Activated gamma-delta T cell (primary cell): ENCODE data around the gene PRAMEF7.
"Not testable (repeated sequence)": the region's sequence is repeated elsewhere in the genome, so short reads cannot be mapped to it uniquely, and the experiment has no call there.

Experiments used
- DNase-seq: peaks from one replicate; lab custom pipeline; 2025; lab: John Stamatoyannopoulos, UW
- total RNA-seq, 2 donors: gene quantifications; one replicate each; lab custom pipeline; 2026; lab: John Stamatoyannopoulos, UW

The PRAMEF7 gene
- 0 reads per million in 2 donors for total RNA-seq

DNA sequence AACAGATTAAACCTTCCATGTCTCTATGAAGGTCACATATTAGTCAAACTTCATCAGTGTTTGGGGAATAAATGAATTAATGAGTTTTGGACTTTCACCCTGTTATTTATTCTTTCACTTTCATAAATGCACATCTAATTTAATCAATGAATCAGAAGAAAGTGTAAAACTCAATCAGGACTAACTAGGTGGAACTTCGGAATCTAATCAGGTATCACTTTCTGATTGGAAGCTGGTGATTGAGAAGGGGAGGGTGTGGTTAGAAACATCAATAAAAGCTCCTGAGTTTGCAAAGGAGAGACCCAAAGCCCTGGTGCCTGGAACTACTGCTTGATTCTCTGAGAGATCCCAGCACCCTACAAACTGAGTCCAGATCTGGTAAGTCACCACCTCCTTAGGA is at the start of gene PRAMEF7:
TSS of gene PRAMEF7 (plus strand) at position 301 of the 400 bp plus-strand sequence. CDS start 1,083 bp downstream, outside the sequence.
- DNase-seq: not testable (repeated sequence)

DNA sequence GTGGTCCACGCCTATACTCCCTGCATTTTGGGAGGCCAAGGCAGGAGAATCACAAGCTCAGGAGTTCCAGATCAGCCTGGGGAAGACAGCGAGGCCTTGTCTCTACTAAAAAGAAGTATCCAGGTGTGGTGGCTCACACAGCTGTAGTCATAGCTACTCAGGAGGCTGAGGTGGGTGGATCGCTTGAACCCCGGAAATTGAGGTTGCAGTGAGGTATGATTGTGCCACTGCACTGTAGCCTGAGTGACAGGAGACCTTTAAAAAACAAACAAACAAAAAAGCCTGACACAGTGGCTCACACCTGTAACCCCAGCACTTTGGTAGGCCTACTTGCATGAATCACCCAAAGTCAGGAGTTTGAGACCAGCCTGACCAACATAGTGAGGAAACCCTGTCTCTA is 38.0 kb upstream of the PRAMEF7 start:
- DNase-seq: not testable (repeated sequence)

GRCh38 chr1:12886101-12886500 is 30.3 kb upstream of the PRAMEF7 start, which contains the start of gene PRAMEF4:
PRAMEF4 (minus strand) TSS chr1:12886201; CDS start chr1:12883394, 2,807 bp downstream.
- DNase-seq: not testable (repeated sequence)

- DNase-seq: not testable (repeated sequence)
These were observed 18.2 kb upstream of the PRAMEF7 start, which contains the start of gene PRAMEF10 for GRCh38 chr1:12898170-12898569. PRAMEF10 (minus strand) TSS chr1:12898270; CDS start chr1:12895847, 2,423 bp downstream.

DNA sequence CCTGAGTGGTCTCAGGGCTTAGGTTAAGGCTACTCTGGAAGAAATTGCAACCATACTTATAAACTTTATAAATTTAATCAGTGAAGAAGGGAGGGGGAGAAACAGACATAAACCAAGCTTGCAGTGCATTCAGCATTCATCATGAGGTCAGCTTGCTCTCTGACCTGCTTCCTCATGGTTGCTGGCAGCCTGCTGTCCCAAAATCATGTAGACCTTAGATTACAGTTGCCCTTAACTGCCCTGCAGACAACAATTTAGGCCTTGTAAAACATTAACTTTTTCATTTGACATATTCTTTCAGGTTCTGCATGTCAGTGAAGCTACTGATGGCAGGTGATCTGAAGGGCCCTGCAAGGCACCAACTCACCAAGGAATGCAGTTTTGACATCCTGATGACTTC is 17.2 kb upstream of the PRAMEF7 start:
- DNase-seq: not testable (repeated sequence)

DNA sequence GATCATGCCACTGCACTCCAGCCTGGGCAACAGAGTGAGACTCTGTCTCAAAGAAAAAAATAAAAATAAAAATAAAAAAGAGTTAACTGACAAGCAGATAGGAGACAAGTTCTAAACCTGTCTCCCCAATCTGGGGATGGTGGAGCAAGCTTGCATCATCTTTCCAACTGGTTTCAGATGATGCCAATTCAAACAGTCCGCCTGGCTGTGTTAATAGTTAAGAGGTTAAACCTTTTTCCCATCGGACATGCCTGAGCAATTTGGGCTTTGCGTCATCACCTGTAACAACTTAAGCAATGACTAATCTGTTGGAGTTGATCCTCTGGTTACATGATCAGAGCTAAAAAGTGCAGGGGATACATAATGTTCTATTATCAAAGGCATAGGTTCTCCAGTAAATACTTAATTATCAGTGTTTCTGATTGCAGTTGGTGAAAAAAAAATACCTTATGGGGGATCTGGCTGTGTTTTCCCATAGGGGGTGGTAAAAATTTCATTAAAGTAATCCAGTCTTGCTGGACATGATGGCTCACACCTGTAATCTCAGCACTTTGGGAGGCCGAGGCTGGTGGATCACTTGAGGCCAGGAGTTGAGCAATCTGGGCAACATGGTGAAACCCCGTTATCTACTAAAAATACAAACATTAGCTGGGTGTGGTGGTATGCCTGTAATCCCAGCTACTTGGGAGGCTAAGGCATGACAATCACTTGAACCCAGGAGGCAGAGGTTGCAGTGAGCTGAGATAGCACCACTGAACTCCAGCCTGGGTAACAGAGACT is 12.4 kb upstream of the PRAMEF7 start:
- DNase-seq: not testable (repeated sequence)

DNA sequence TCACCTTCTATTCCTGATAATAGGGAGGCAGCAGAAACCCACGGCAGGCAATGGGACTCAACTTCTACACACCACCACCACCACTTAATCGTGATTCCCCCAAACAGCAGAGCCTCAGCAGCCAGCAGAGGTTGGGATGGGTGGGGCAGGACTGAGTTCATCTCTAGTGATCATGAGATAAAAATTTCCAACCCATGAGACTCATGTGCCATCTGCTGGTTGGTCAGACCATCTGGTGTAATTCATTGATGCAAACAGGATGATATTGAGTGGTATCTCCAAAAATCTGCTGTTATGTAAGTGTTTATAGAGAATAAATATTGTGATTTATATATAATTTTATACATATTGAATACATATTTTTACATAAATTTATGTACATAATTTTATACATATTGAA is 5.3 kb downstream of the PRAMEF7 start:
- not testable (repeated sequence) for DNase-seq

DNA sequence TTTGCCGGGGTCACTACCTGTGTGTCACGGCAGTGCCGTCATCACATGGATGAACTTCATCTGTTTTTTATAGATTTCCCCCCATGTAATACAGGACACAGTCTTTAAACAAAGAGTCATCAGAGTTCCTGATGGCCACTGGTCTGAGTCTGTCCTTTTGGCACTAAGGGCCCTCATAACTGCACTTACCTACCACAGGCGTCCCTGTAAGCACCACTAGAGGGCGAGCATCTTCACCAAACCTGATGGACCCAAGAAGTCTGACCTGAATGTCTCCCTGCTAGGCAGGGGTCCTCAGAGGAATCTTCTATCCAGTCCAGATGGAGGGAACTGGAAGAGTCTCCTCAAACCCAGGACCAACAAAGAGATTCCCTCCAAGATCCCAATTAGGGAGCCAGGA is 8.0 kb downstream of the PRAMEF7 start:
- DNase-seq: not testable (repeated sequence)

DNA sequence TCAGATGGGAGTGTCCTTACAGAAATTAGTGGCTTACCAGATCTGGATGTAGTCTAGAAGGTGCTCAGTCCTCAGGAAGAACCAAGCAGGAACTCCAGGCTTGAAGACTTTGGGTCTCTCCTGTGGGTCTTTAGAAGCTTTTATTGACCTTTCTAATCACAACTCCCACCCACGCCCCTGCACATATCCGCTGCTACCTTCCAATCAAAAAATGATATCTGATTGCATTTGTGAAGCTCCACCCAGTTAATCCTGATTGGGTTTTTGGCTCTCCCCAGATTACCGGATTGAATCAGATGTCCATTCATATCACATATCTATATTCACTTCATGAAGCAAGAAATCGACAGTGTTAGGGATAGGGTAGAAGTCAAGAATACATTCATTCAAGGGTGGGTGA is 31.1 kb downstream of the PRAMEF7 start, which contains the start of gene PRAMEF6:
TSS of gene PRAMEF6 (minus strand) at position 101 of the 400 bp plus-strand sequence. CDS start 5,062 bp downstream, outside the sequence.
- not testable (repeated sequence) for DNase-seq
